HUDEP-2 (cell line): Measurements from ENCODE around the gene EN1.

Experiments used
- DNase-seq, 76 experiments: peaks; one replicate each; lab custom pipeline; 2025; ENCODE audit not compliant: unreplicated experiment in 76 of 76; lab: John Stamatoyannopoulos, UW

Gene EN1

DNA sequence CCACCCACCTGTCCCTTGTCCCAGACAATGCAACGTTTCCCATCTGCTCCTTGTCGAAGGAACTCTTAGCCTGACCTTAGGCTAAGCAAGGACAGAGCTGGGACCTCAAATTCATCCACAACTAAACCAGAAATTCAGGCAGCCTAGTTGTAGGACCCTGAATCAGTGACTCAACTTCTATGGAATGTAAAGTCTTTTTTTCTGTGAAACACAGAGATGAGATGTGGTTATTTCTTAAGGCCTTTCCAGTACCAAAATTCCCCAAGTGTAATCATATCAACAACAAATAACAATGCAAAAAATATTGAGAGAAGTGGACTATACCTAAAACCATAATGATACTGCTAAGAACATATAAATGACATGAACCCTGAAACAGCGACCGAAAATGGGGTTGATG, 46.7 kb downstream of the EN1 start:
- DNase-seq, result no peak

- DNase-seq, result no peak
Observed at GRCh38 chr2:118794546-118794945, 52.9 kb downstream of the EN1 start.
